HG03575 (cell line): ENCODE data around the gene HMGCL.
"Not testable (repeated sequence)": the region's sequence is repeated elsewhere in the genome, so short reads cannot be mapped to it uniquely, and the experiment has no call there.

Source experiments
- ATAC-seq: cut with Tn5 transposase; IDR thresholded peaks from one replicate; pipeline ENCODE4 v1.9.1; 2021; ENCODE audit not compliant: unreplicated experiment, insufficient number of reproducible peaks, low FRiP score; ENCODE audit errors: extremely low read depth

Gene HMGCL

GRCh38 chr1:23800400-23801337 is 24.6 kb downstream of the HMGCL start, which contains the start of gene GALE:
GALE (minus strand) TSS chr1:23800754; CDS start chr1:23799007, 1,747 bp downstream.
- no peak for ATAC-seq

GRCh38 chr1:23799570-23800399 is 25.4 kb downstream of the HMGCL start:
- ATAC-seq = no peak

GRCh38 chr1:23799255-23799569 is 26.0 kb downstream of the HMGCL start:
- ATAC-seq = no peak

GRCh38 chr1:23798662-23799142 is 26.5 kb downstream of the HMGCL start:
- no peak for ATAC-seq

- no peak for ATAC-seq
Observed at GRCh38 chr1:23797478-23798448, 27.5 kb downstream of the HMGCL start.

- ATAC-seq = no peak
Observed at GRCh38 chr1:23796466-23797271, 28.6 kb downstream of the HMGCL start.

GRCh38 chr1:23795676-23796465 is 29.4 kb downstream of the HMGCL start:
- ATAC-seq = no peak

- not testable (repeated sequence) for ATAC-seq
Observed at GRCh38 chr1:23794732-23795182, 30.5 kb downstream of the HMGCL start.

GRCh38 chr1:23793861-23794731 is 31.1 kb downstream of the HMGCL start:
- no peak for ATAC-seq

- no peak for ATAC-seq
Observed at GRCh38 chr1:23793018-23793781, 32.0 kb downstream of the HMGCL start.

GRCh38 chr1:23792151-23792945 is 32.9 kb downstream of the HMGCL start:
- no peak for ATAC-seq

GRCh38 chr1:23791516-23792047 is 33.6 kb downstream of the HMGCL start:
- no peak for ATAC-seq

GRCh38 chr1:23790696-23791515 is 34.3 kb downstream of the HMGCL start, which contains the start of gene LYPLA2:
LYPLA2 (plus strand) TSS chr1:23791145; CDS start chr1:23792683, 1,538 bp downstream.
- ATAC-seq = no peak

GRCh38 chr1:23788695-23789094 is 36.5 kb downstream of the HMGCL start:
- no peak for ATAC-seq
